Raji (cell line): Measurements from ENCODE around the gene TBC1D7.

Experiments
- POLR2A ChIP-seq: IDR thresholded peaks from 2 replicates; pipeline ENCODE4 v1.6.1; 2011; ENCODE audit warnings: low read depth, low read length, control low read depth; ENCODE audit not compliant: insufficient read depth

Gene TBC1D7

DNA sequence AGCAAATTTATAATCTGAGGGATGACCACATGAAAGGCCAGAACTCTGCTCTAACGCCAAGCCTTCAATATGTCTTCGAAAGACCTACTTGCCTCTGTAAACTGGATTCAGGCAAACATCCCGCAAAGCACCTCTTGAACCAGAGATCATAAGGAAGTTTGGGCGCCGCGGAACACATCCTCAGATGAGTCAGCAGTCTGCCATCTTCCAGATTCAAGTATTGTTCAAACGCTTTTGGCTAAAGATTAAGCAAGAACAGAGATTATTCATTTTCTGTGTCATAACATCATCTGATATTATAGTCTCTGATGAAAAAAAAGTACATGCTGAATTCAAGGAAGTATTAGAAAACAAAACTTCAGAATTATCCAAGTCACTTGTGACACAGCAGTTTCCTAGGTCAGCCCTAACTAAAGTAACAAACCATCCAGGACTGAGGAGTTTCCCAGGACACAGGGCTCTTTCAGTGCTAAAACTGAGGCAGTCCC lies 20.8 kb downstream of the TBC1D7 start:
- no peak for TF ChIP-seq POLR2A

DNA sequence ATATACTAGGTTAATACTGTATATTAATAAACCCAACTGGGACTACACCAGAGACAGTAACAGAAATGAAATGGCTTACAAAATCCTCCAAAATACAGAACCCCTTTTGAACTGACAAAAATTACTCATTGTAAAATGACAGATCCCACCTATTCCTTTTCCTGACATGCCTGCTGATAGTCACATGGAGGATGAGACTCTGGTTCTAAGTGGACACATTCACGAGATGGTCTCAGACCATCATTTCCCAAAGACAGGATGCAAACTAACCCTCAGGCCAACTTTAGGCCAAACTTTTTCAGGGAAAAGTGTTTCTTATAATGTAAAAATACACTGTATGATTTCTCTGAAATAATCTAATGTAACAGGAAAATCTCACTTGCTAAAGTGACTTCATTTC lies 22.5 kb downstream of the TBC1D7 start:
- TF ChIP-seq POLR2A = no peak

DNA sequence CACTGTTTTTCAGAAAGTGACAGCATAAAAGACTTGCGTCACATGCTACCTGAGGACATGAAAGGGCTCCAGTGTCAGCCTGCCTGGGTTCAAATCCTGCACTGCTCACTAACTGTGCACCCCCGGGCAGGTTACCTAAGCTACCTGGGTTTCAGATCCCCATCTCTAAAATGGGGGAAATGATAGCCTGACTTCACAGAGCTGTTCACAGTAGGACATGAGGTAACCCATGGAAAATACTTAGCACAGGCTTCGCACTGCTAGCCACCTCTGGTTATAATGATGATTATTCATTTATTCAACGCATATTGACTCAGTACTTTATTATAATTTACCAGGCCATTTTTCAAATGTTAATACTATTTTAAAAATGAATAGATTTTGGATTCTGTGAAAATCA lies 23.0 kb downstream of the TBC1D7 start:
- TF ChIP-seq POLR2A = no peak

DNA sequence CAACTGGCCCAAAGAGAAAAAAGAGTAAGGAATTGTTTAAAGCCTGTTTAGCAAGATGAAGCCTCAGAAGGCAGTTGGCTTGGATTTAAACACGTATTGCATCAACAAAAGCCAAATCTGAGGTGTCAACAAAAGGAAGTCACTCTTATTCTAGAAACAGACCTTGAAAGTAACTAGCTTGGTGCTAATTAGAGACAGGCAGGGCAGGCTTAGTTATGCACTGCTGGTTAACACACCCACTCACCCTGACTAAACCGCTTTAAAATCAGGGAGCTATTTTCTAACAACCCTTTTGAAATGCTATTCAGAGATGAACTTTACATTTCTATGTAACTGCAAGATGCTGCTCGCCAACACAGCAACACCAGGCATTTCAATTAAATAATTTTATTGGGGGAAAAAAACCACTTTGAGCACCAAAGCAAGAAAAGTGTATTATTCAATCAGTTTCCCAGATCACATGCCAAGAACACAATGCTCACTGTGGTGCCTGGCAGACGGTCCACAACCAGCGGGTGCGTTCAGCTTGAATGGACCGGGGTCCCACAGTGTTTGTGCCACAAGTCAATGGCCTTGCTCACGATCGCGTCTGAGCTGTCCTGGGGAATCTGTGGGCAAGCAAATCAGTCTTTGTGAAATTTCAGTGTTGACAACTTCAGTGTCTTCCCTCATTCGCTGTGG lies 23.6 kb downstream of the TBC1D7 start:
- TF ChIP-seq POLR2A = no peak

DNA sequence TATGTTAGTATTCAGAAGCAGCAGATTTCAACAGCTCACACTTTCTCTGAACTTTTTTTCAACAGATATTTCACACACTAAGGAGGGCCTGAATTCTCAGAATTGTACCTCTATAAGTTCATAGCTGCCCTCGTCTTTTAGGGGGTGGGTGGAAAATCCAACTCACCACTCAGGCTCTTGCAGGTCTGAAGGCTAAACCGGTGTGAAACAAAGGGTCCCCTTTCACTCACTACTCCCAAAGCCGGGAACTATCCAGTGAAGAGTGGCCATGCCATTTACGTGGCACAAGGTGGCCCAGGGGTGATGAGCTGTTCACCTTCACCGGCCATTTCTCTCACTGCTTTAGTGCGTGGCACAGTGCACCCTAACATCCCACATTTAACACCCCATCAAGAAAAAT lies 24.2 kb downstream of the TBC1D7 start:
- no peak for TF ChIP-seq POLR2A

DNA sequence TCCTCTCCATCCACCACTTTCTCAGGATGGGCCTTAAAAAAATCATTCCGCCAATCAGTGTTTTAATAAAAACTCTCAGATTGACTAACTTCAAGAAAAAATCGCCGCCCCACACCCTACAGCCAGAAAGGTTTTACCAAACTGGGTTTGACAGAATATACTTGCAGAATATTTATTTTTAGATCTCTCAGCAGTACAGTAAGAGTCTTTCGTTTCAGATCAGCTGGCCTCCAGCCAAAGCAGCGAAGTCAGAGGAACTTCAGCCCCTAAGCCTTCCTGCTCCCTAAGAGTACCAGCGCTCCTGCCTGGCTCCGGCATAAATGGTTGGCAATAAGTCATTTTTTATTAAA lies 24.7 kb downstream of the TBC1D7 start:
- TF ChIP-seq POLR2A = no peak

DNA sequence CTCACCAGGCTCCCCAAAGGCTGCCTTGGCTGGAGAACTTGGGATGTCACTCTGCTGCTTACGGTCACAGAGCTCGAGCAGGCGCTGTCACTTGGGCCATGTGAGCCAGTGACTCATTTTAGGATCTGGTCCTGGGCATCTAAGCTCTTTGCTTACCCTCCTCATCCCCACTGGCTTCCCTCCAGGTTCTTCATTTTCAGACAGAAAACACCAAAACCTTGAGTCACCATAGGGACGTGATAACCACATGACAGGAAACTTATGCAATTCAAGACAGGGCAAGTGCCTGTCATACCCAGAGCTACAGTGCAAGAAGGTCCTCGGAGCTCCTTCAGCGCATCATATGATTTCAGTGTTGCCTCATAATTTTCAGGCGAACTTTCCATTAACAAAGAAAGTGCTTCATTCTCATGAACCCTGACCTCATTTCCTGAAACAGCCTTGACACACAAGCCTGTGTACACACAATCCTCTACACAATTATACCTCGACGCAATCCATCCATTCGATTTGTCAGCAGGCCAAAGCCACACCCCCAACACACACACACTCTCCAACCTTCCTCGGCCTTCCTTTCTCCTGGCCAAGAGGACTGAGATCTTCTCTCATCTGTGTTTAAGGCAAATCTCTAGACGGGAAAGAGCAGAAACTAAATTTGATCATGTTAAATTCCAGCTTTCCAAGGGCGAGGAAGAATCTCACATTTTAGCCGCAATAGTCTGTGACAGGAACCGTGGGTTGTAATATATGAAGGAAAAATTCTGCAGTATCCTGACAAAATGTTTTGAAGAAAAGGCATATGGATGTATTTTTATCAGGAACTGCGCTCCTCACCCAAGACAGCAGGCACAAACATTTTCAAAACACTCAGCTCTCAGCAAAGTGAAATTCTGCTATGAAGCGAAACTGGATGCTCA lies 25.3 kb downstream of the TBC1D7 start:
- TF ChIP-seq POLR2A = no peak

DNA sequence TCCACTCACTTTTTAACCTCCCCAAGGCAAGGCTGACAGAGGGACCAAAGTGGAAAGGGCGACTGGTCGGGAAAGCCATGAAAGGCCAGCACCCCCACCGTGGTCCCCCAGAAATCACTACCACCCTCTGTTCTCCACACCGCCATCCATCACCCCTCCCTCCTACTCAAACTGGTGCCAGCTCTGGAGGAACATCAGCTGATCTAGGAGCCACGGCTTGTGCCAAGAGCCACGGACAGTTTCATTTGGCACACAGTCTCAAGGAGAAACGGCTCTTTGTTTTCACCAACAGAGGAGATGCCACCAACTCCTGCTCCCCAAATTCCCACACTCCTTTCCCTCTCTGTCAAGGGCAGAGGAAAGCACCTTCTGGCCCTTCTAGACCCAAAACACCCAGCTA lies 26.0 kb downstream of the TBC1D7 start:
- no peak for TF ChIP-seq POLR2A

DNA sequence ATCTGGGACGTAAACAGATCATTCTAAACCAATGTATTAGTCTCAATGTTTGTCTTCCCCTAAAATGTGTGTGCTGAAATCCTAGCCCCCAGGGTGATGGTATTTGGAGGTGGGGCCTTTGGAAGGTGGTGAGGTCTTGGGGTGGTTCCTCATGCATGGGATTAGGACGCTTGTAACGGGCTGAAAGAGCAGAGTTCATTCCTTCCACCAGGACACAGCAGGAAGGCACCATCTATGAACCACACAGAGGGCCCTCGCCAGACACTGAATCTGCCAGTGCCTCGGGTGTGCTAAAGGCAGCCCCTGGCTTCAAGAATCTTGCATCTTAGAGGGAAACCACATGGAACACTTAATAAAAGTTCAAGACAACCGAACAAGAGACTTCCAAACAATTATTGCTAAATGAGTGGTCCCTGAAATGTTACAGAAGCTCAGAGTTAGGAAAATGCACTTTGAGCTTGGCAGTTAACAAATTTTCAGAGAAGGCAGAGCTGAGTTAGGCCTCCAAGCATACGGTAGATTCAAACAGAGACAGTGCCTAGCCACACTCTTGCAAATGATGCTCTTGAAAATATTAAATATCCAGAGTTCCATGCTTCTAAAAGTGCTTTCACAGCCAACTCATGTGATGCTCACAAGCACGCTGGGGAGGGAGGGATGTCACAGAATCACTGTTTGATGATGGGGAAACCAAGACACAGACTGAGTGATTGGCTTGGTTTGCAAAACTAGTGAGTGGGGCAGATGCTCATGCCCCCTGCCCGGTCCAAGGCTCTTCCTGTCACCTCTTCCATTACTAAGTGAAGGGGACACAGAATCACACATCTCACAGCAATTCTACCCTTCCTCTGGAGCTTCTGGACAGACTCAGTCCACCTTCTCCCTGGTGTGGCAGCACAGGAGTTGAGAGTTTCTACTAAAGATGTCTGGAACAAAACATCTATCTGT lies 27.4 kb downstream of the TBC1D7 start:
- TF ChIP-seq POLR2A = no peak

DNA sequence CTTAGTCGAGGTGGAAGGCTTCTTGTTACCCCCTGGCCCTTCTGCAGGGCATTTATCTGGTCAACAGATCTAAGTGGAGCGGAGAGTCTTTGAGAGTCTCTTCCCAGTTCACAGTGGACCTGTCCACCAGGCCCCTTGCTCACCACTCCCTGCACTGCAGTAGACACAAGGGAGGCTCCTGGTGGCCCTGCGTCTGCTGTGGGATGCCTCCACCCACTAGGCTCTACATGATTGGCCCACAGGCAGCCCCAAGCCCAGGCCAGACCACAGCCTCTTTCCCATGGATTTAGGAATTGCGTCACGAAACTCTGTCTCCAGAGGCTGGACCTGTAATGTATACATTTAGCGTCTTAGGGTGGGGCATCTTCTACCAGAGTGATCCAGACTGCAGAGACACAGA lies 28.4 kb downstream of the TBC1D7 start:
- TF ChIP-seq POLR2A = no peak

DNA sequence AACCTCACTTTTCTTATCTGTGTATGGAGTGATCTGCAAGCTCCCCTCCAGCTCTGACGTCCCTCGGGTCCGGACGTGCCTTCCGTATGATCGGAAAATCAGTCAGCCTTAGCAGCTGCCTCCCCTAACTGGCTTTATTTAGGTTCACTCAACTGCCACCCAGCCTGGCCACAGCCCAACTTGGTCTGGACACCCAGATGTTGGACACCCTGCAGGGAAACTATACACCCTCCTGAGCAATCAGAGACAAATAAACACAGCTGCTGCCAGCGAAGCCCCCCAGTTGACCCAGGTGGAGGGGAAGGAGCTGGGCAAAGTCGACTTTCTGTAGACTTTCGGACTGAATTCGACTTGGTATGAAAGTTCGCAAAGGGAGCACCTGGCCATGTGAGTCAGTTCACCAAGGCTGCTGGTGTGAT lies 28.9 kb downstream of the TBC1D7 start:
- no peak for TF ChIP-seq POLR2A

DNA sequence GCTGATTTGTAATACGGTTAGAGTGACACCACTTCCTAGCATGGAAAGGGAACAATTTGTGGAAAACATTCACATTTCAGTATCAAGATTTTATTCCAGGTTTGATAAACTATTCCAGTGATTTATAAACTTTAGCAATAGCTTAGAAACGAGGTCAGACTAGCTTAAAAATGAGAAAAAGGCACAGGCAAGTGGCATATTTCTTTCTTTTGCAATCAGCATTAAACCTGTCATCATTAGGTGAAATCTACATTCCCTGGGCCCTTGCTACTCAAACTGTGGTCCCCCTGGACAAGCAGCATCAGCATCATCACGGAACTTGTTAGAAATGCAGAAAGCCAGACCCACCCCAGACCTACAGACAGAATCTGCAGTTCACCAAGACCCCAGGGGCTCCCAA lies 29.9 kb downstream of the TBC1D7 start:
- TF ChIP-seq POLR2A = no peak

DNA sequence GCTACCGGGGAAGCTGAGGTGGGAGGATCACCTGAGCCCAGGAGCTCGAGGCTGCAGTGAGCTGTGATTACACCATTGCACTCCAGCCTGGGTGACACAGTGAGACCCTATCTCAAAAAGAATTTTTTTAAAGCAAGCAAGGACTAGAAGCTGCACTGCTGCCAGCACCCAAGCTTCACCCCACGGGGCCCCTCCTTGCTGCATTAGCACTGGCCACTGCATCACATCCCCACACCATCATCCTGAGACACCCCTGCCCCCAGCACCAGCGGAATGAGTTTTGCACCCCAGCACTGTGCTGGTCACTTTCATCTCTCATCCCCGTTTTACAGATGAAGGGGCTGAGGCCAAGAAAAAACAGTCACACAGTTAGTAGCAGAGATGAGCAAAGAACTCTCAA lies 30.9 kb downstream of the TBC1D7 start:
- TF ChIP-seq POLR2A = no peak

DNA sequence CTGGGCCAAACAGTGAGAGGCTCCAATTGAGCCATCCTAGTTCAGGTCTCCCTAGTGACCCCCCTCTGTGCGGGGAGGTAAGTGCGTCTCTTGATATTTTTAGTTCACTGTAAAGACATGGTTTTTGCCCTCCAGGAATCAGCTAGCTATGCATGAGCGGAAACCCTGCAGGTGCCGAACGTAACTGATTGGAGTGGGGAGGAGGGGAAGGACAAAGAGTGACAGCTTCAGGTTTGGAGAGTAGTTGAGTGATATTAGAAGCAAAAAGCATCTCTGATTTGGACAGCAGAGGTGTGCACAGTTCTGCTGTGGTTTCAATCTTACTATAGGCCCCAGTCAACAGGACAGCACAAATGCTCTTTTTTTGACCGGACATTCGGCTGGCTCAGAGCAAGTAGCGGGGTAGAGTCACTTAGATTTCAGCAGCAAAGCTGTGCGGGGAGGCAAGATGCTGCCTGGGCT lies 31.8 kb downstream of the TBC1D7 start:
- no peak for TF ChIP-seq POLR2A

DNA sequence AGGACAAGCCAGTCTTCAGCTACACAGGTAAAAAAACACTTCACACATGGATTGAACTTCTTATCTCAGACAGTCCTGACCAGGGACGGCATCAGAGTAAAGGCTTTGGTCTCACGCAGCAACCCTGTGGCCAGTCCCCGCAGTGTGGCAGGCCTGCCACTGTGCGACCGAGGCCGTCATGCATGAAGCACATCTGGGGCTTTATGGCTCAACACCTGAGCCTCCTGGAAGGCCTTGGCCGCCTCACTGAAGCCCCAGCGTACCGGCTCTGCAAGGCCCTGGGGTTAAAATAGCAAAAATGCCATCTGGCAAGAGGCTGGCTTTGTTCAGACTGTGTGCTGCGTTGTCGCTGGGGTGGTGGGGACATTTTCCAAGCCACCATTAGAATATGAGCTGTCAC lies 32.8 kb downstream of the TBC1D7 start:
- TF ChIP-seq POLR2A = no peak
